WTC11 (cell line): ENCODE data around the gene SLAMF6. TPM values are rescaled to one million over a fixed set of nuclear protein-coding genes. Genes with fewer than 3 reads are reported as not detected.

Experiments used
- ATAC-seq: fragments of 200-7000 bp; cut with Tn5 transposase; 2 replicates; pipeline ENCODE4 v1.10.0; 2021; ENCODE audit warnings: mild to moderate bottlenecking, moderate library complexity
- CTCF ChIA-PET: fragments of 300-600 bp; sonication (Branson Sonifier 250); formaldehyde crosslinking; loops from one replicate; lab custom pipeline; 2021; ENCODE audit warnings: antibody characterized with exemption; lab: Charles Lee
- POLR2A ChIA-PET: fragments of 350-600 bp; sonication (Branson Sonifier 250); formaldehyde crosslinking; loops from one replicate; lab custom pipeline; 2021; ENCODE audit warnings: antibody characterized with exemption; lab: Charles Lee
- DNase-seq: peaks from one replicate; pipeline ENCODE4 v3.0.0; 2021; ENCODE audit warnings: low spot score
- H3K27ac Mint-ChIP-seq: 2 replicates; pipeline ENCODE4 v1.8.0; 2021; ENCODE audit warnings: mixed read lengths
- H3K27me3 Mint-ChIP-seq: 2 replicates; pipeline ENCODE4 v1.8.0; 2021; ENCODE audit warnings: low read depth, mild to moderate bottlenecking, moderate library complexity, mixed read lengths
- H3K36me3 Mint-ChIP-seq: 2 replicates; pipeline ENCODE4 v1.8.0; 2021; ENCODE audit warnings: mixed read lengths
- H3K4me1 Mint-ChIP-seq: 2 replicates; pipeline ENCODE4 v1.8.0; 2022; ENCODE audit warnings: mixed read lengths
- H3K4me3 Mint-ChIP-seq: 2 replicates; pipeline ENCODE4 v1.8.0; 2021; ENCODE audit warnings: mild to moderate bottlenecking, moderate library complexity, mixed read lengths
- H3K9me3 Mint-ChIP-seq: 2 replicates; pipeline ENCODE4 v1.8.0; 2021; ENCODE audit warnings: mixed read lengths
- CDX4 ChIP-seq: fragments of 250-450 bp; sonication (Bioruptor Pico); IDR thresholded peaks from 2 replicates; pipeline ENCODE4 v1.9.0; 2021; ENCODE audit warnings: moderate library complexity, mild to moderate bottlenecking, inconsistent platforms, borderline replicate concordance
- CREM ChIP-seq: sonication (generic); formaldehyde crosslinking; IDR thresholded peaks from 2 replicates; pipeline ENCODE4 v1.8.1; 2022; ENCODE audit warnings: mild to moderate bottlenecking, missing genetic modification reagents, moderate library complexity
- E2F4 ChIP-seq: sonication (generic); formaldehyde crosslinking; IDR thresholded peaks from 2 replicates; pipeline ENCODE4 v1.8.1; 2022; ENCODE audit warnings: low read depth, mild to moderate bottlenecking, moderate library complexity, missing genetic modification reagents, borderline replicate concordance
- FOXJ3 ChIP-seq: sonication (generic); formaldehyde crosslinking; IDR thresholded peaks from 2 replicates; pipeline ENCODE4 v1.9.0; 2021; ENCODE audit warnings: missing genetic modification reagents, mild to moderate bottlenecking, borderline replicate concordance
- FOXP4 ChIP-seq: sonication (generic); formaldehyde crosslinking; IDR thresholded peaks from 2 replicates; pipeline ENCODE4 v1.8.0; 2022; ENCODE audit warnings: mild to moderate bottlenecking, missing genetic modification reagents
- GRHL2 ChIP-seq: fragments of 250-450 bp; sonication (Bioruptor Pico); IDR thresholded peaks from 2 replicates; pipeline ENCODE4 v1.8.0; 2022; ENCODE audit warnings: mild to moderate bottlenecking, moderate library complexity; ENCODE audit not compliant: insufficient replicate concordance, severe bottlenecking
- NFYB ChIP-seq: sonication (generic); formaldehyde crosslinking; conservative IDR thresholded peaks from 2 replicates; pipeline ENCODE4 v1.8.0; 2022; ENCODE audit warnings: low read depth, missing genetic modification reagents
- NR2C2 ChIP-seq: sonication (generic); formaldehyde crosslinking; IDR thresholded peaks from 2 replicates; pipeline ENCODE4 v1.8.0; 2022; ENCODE audit warnings: mild to moderate bottlenecking, missing genetic modification reagents
- SMAD4 ChIP-seq: sonication (generic); formaldehyde crosslinking; IDR thresholded peaks from 2 replicates; pipeline ENCODE4 v1.8.0; 2022; ENCODE audit warnings: mild to moderate bottlenecking, missing genetic modification reagents
- SP1 ChIP-seq: sonication (generic); formaldehyde crosslinking; conservative IDR thresholded peaks from 2 replicates; pipeline ENCODE4 v1.8.1; 2022; ENCODE audit warnings: missing genetic modification reagents
- TCF7 ChIP-seq: sonication (generic); formaldehyde crosslinking; IDR thresholded peaks from 2 replicates; pipeline ENCODE4 v1.8.0; 2022; ENCODE audit warnings: mild to moderate bottlenecking, low read depth, missing genetic modification reagents, moderate library complexity
- TEAD1 ChIP-seq: sonication (generic); formaldehyde crosslinking; IDR thresholded peaks from 2 replicates; pipeline ENCODE4 v1.8.0; 2022; ENCODE audit warnings: mild to moderate bottlenecking, missing genetic modification reagents
- ZNF138 ChIP-seq: sonication (generic); formaldehyde crosslinking; conservative IDR thresholded peaks from 2 replicates; pipeline ENCODE4 v1.8.1; 2022; ENCODE audit warnings: mild to moderate bottlenecking, moderate library complexity, missing genetic modification reagents
- ZNF219 ChIP-seq: sonication (generic); formaldehyde crosslinking; IDR thresholded peaks from 2 replicates; pipeline ENCODE4 v1.8.0; 2023; ENCODE audit warnings: missing genetic modification reagents, mild to moderate bottlenecking, borderline replicate concordance
- ZSCAN18 ChIP-seq: fragments of 250-450 bp; sonication (Bioruptor Pico); IDR thresholded peaks from 2 replicates; pipeline ENCODE4 v2.1.2; 2022; ENCODE audit warnings: mild to moderate bottlenecking, moderate library complexity
- total RNA-seq: library from RNA; stranded (reverse); gene quantifications from 3 replicates; pipeline ENCODE4 v1.2.3, GENCODE V29; 2021
- TF ChIP-seq, protein P1 (sequence below): sonication (generic); formaldehyde crosslinking; IDR thresholded peaks from 2 replicates; pipeline ENCODE4 v1.8.1; 2022; ENCODE audit warnings: low read depth, missing genetic modification reagents, borderline replicate concordance
- TF ChIP-seq, protein P2 (sequence below): sonication (generic); formaldehyde crosslinking; IDR thresholded peaks from 2 replicates; pipeline ENCODE4 v1.8.1; 2023; ENCODE audit warnings: mild to moderate bottlenecking, missing genetic modification reagents, borderline replicate concordance
- TF ChIP-seq, protein P3 (sequence below): sonication (generic); formaldehyde crosslinking; IDR thresholded peaks from 2 replicates; pipeline ENCODE4 v1.8.0; 2022; ENCODE audit warnings: missing genetic modification reagents

Gene SLAMF6
- total RNA-seq, 1 experiment from 2014 or later: not detected

DNA sequence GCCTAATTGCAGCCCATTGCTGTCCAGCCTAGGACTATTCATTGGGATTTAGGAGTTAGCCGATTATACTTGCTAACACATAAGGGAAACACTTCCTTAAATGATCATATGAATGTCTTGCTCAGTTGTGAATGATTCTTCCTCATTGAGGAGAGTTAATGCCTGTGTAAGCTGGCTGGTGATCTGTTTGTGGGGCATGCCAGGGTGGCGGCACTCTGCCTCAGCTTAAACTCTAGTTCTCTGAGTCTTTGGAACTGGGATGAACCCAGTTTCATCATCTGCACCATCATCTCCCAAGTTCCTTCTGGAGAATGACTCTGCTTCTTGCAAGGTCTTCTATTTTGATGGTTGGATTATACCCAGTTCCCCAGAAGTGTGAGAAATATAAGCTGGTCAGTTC lies 23.9 kb upstream of the SLAMF6 start:
- TF ChIP-seq ZNF138 (CRISPR knock-in tag): no peak
- TF ChIP-seq TEAD1 (CRISPR knock-in tag): no peak
- TF ChIP-seq GRHL2 (CRISPR knock-in tag): no peak
- TF ChIP-seq NR2C2: no peak
- TF ChIP-seq, protein P1, sequence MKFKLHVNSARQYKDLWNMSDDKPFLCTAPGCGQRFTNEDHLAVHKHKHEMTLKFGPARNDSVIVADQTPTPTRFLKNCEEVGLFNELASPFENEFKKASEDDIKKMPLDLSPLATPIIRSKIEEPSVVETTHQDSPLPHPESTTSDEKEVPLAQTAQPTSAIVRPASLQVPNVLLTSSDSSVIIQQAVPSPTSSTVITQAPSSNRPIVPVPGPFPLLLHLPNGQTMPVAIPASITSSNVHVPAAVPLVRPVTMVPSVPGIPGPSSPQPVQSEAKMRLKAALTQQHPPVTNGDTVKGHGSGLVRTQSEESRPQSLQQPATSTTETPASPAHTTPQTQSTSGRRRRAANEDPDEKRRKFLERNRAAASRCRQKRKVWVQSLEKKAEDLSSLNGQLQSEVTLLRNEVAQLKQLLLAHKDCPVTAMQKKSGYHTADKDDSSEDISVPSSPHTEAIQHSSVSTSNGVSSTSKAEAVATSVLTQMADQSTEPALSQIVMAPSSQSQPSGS: no peak
- no peak for TF ChIP-seq E2F4
- TF ChIP-seq SP1 (CRISPR knock-in tag): no peak
- no peak for TF ChIP-seq FOXJ3
- TF ChIP-seq ZNF219: no peak
- TF ChIP-seq SMAD4 (CRISPR knock-in tag): no peak
- TF ChIP-seq, protein P2, sequence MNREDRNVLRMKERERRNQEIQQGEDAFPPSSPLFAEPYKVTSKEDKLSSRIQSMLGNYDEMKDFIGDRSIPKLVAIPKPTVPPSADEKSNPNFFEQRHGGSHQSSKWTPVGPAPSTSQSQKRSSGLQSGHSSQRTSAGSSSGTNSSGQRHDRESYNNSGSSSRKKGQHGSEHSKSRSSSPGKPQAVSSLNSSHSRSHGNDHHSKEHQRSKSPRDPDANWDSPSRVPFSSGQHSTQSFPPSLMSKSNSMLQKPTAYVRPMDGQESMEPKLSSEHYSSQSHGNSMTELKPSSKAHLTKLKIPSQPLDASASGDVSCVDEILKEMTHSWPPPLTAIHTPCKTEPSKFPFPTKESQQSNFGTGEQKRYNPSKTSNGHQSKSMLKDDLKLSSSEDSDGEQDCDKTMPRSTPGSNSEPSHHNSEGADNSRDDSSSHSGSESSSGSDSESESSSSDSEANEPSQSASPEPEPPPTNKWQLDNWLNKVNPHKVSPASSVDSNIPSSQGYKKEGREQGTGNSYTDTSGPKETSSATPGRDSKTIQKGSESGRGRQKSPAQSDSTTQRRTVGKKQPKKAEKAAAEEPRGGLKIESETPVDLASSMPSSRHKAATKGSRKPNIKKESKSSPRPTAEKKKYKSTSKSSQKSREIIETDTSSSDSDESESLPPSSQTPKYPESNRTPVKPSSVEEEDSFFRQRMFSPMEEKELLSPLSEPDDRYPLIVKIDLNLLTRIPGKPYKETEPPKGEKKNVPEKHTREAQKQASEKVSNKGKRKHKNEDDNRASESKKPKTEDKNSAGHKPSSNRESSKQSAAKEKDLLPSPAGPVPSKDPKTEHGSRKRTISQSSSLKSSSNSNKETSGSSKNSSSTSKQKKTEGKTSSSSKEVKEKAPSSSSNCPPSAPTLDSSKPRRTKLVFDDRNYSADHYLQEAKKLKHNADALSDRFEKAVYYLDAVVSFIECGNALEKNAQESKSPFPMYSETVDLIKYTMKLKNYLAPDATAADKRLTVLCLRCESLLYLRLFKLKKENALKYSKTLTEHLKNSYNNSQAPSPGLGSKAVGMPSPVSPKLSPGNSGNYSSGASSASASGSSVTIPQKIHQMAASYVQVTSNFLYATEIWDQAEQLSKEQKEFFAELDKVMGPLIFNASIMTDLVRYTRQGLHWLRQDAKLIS: no peak
- TF ChIP-seq NFYB (CRISPR knock-in tag): no peak
- ChIA-PET CTCF (interaction anchor here (1.9 kb wide), 1 partner anchor 60 kb away, joined by 5 read pairs; no protein-coding TSS in a partner anchor), POLR2A (no interaction called here)
- H3K36me3 Mint-ChIP-seq: no peaks in the 10 kb centered on the region
- no peak overlapping the region for H3K4me3 Mint-ChIP-seq
- no peak overlapping the region for H3K27ac Mint-ChIP-seq
- H3K4me1 Mint-ChIP-seq: 0 out of 2 replicates have a peak, but pooled peaks cover 4% of the 10 kb centered on the region
- peaks cover 7% of the 10 kb centered on the region for H3K9me3 Mint-ChIP-seq
- no peak for DNase-seq
- H3K27me3 Mint-ChIP-seq: peaks cover 3% of the 10 kb centered on the region; the same call in 1 of the 2 replicates
- no peak for ATAC-seq

DNA sequence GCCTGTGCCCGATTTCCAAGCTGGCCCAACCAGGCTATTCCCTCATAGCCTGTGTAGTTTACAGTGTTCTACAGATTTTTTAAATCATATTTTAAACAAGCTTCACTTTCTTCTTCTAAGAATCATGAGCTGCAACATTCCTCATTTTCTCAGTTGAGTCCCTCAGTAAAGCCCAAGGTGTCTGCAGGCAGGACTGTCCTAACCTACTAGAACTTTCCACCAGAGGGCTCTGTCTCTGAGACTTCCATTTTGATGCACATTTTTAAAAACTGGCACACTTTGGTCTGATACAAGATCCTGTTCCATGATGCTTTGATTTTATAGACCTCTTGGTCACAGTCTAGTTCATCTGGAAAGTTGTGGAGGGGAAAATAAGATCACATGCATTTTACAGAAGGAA lies 21.6 kb upstream of the SLAMF6 start:
- DNase-seq (no peak), ATAC-seq (peak; percentile 74)
- no peak overlapping the region for H3K27ac Mint-ChIP-seq
- no peak overlapping the region for H3K4me3 Mint-ChIP-seq
- TF ChIP-seq ZNF219 (no peak), CREM (no peak), TCF7 (CRISPR knock-in tag) (no peak), FOXP4 (CRISPR knock-in tag) (no peak), ZSCAN18 (CRISPR knock-in tag) (no peak), CDX4 (CRISPR knock-in tag) (no peak)
- TF ChIP-seq, protein P1: no peak
- TF ChIP-seq, protein P3, sequence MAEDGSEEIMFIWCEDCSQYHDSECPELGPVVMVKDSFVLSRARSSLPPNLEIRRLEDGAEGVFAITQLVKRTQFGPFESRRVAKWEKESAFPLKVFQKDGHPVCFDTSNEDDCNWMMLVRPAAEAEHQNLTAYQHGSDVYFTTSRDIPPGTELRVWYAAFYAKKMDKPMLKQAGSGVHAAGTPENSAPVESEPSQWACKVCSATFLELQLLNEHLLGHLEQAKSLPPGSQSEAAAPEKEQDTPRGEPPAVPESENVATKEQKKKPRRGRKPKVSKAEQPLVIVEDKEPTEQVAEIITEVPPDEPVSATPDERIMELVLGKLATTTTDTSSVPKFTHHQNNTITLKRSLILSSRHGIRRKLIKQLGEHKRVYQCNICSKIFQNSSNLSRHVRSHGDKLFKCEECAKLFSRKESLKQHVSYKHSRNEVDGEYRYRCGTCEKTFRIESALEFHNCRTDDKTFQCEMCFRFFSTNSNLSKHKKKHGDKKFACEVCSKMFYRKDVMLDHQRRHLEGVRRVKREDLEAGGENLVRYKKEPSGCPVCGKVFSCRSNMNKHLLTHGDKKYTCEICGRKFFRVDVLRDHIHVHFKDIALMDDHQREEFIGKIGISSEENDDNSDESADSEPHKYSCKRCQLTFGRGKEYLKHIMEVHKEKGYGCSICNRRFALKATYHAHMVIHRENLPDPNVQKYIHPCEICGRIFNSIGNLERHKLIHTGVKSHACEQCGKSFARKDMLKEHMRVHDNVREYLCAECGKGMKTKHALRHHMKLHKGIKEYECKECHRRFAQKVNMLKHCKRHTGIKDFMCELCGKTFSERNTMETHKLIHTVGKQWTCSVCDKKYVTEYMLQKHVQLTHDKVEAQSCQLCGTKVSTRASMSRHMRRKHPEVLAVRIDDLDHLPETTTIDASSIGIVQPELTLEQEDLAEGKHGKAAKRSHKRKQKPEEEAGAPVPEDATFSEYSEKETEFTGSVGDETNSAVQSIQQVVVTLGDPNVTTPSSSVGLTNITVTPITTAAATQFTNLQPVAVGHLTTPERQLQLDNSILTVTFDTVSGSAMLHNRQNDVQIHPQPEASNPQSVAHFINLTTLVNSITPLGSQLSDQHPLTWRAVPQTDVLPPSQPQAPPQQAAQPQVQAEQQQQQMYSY (CRISPR knock-in tag): no peak
- TF ChIP-seq, all 79 proteins: peak for 0
- H3K9me3 Mint-ChIP-seq: no peaks in the 10 kb centered on the region
- ChIA-PET POLR2A (no interaction called here), CTCF (interaction anchor here (0.7 to 1.3 kb wide), 10 partner anchors 9 to 136 kb away, joined by 3 to 17 read pairs (median 4); no protein-coding TSS in a partner anchor)
- 0 out of 2 replicates have a peak, but pooled peaks cover 4% of the 10 kb centered on the region for H3K4me1 Mint-ChIP-seq
- H3K36me3 Mint-ChIP-seq: no peaks in the 10 kb centered on the region
- peaks cover 3% of the 10 kb centered on the region; the same call in 1 of the 2 replicates for H3K27me3 Mint-ChIP-seq
